Measurements from ENCODE around the gene FDXACB1. TPM values are rescaled to one million over a fixed set of nuclear protein-coding genes. Genes with fewer than 3 reads are reported as not detected.

The FDXACB1 gene
- total and polyA plus RNA-seq, 2 donors (not counting 3 experiments of a cell fraction or from before 2014, with no cell fraction given), result 1.1 to 1.4 TPM

DNA sequence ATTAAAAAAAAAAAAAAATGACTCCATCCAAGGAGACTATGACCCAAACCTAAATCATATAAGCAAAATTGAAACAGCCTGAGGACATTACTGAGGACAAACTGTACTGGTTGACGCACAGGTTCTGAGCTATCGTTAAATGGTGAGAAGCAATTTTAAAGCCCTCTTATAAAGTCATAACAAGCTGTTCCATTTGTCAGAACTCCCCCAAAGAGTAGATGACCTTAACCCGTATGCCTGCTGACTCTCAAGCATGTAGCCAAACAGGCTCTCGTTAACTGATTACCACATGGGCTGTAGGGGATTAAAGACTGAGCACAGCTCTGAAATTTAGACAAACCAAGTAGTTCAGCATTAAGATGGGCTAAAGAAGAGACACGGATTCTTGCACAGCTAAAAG lies 30.4 kb upstream of the FDXACB1 start:
- Histone ChIP-seq H3K4me1 (ENCODE audit: control insufficient read depth, extremely low read depth, insufficient read depth, low read length) (peaks cover 4% of the 10 kb centered on the region), H3K9ac (replicated peaks; ENCODE audit: extremely low read depth, insufficient read depth, low read length) (no peak overlapping the region), H3K27me3 (ENCODE audit: control insufficient read depth in 2 of 2, insufficient read depth in 2 of 2, low read length in 2 of 2) (peaks cover 2 to 9% of the 10 kb centered on the region in 2 experiments), H3K4me3 (replicated peaks in 1 of 3; ENCODE audit: insufficient read depth in 1 of 3, low read depth in 1 of 3, low read length in 3 of 3) (no peak overlapping the region), H2AFZ (ENCODE audit: low read depth, low read length) (no peak overlapping the region), H3K9me3 (replicated peaks; ENCODE audit: control insufficient read depth, insufficient read depth, low read length) (no peaks in the 10 kb centered on the region), H3K9me1 (replicated peaks; ENCODE audit: control insufficient read depth, extremely low read depth, insufficient read depth, low read length) (no peaks in the 10 kb centered on the region), H3K4me2 (ENCODE audit: insufficient read depth, low read length) (no peak overlapping the region), H3K27ac (ENCODE audit: insufficient read depth, low read depth, low read length) (no peak overlapping the region), H3K79me2 (ENCODE audit: control insufficient read depth, insufficient read depth, low read length) (no peaks in the 10 kb centered on the region), H3K36me3 (ENCODE audit: control insufficient read depth in 2 of 2, extremely low read depth in 1 of 2, insufficient read depth in 2 of 2, low read length in 2 of 2) (no peaks in the 10 kb centered on the region), H4K20me1 (replicated peaks; ENCODE audit: control insufficient read depth, extremely low read depth, insufficient read depth, low read length) (no peaks in the 10 kb centered on the region)
- FAIRE-seq (no peak), DNase-seq (ENCODE audit: low read depth, low spot score) (no peak)
- no TSS peak for BruUV-seq (replicated peaks)
- POLR2A ChIA-PET, result no interaction called here
- no peak for TF ChIP-seq GATA2 (IDR thresholded peaks at IDR 0.05; ENCODE audit: insufficient read depth, insufficient read length, low read depth, low read length)
- TF ChIP-seq, protein P1, sequence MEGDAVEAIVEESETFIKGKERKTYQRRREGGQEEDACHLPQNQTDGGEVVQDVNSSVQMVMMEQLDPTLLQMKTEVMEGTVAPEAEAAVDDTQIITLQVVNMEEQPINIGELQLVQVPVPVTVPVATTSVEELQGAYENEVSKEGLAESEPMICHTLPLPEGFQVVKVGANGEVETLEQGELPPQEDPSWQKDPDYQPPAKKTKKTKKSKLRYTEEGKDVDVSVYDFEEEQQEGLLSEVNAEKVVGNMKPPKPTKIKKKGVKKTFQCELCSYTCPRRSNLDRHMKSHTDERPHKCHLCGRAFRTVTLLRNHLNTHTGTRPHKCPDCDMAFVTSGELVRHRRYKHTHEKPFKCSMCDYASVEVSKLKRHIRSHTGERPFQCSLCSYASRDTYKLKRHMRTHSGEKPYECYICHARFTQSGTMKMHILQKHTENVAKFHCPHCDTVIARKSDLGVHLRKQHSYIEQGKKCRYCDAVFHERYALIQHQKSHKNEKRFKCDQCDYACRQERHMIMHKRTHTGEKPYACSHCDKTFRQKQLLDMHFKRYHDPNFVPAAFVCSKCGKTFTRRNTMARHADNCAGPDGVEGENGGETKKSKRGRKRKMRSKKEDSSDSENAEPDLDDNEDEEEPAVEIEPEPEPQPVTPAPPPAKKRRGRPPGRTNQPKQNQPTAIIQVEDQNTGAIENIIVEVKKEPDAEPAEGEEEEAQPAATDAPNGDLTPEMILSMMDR (IDR thresholded peaks at IDR 0.05; ENCODE audit: extremely low read depth in 1 of 2, insufficient read depth in 1 of 2, low read depth in 1 of 2, low read length in 2 of 2), result no peak
- TF ChIP-seq MYC (IDR thresholded peaks at IDR 0.05; ENCODE audit: low read depth, low read length), result no peak
- dilution Hi-C loops (cut with MboI; ENCODE audit: extremely low pct_ligation_motif_present, low sequenced_read_pairs) (no loop called here), intact Hi-C loops (cut with micrococcal nuclease) (no loop called here)
- CTCF ChIA-PET, result no interaction called here

DNA sequence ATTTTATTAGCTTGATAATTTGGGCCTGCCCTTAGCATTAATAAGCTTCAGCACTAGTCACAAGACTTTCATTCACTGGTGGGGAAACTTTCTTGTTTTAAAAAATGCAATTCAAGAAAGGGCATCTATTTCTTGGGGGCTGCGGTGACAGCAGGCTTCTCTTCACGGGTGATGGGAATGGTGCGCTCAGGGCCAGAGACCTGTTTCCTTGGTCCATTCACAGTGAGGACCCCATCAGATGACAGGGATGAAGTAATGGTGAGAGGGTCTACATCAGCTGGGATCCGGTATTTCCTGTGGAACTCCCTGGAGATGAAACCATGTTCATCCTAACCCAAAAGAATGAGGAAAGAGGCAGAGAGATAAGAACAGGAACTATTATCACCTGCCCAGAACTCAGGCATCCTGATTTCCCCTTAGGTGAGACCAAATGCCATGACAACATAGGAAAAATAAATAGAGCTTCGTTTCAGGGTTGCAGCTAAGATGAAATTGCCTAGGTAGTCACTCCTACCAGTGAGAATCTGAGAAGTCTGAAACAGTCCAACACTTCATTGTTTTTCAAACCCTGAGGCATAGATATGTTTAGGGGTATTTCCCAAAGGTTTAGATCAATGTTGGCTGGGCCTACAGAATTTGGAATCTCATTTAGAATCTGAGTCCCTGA lies 29.8 kb upstream of the FDXACB1 start:
- no peak overlapping the region for H3K4me2 ChIP-seq (ENCODE audit: insufficient read depth, low read length)
- no peak overlapping the region for H3K9ac ChIP-seq (replicated peaks; ENCODE audit: extremely low read depth, insufficient read depth, low read length)
- no peak overlapping the region for H2AFZ ChIP-seq (ENCODE audit: low read depth, low read length)
- no peaks in the 10 kb centered on the region for H4K20me1 ChIP-seq (replicated peaks; ENCODE audit: control insufficient read depth, extremely low read depth, insufficient read depth, low read length)
- TF ChIP-seq FOS (IDR thresholded peaks at IDR 0.05; ENCODE audit: borderline replicate concordance, insufficient read depth, low read length), result no peak
- TF ChIP-seq EZH2 (IDR thresholded peaks at IDR 0.05; ENCODE audit: borderline replicate concordance, low read depth, low read length, severe bottlenecking), result no peak
- dilution Hi-C loops (cut with MboI; ENCODE audit: extremely low pct_ligation_motif_present, low sequenced_read_pairs), result no loop called here
- H3K79me2 ChIP-seq (ENCODE audit: control insufficient read depth, insufficient read depth, low read length), result no peaks in the 10 kb centered on the region
- H3K4me1 ChIP-seq (ENCODE audit: control insufficient read depth, extremely low read depth, insufficient read depth, low read length), result no peaks in the 10 kb centered on the region
- intact Hi-C loops (cut with micrococcal nuclease), result no loop called here
- DNase-seq (ENCODE audit: low read depth, low spot score) (no peak), FAIRE-seq (no peak)
- BruUV-seq (replicated peaks), result no TSS peak
- H3K27ac ChIP-seq (ENCODE audit: insufficient read depth, low read depth, low read length), result no peak overlapping the region
- no peak overlapping the region for H3K4me3 ChIP-seq (replicated peaks in 1 of 3; ENCODE audit: insufficient read depth in 1 of 3, low read depth in 1 of 3, low read length in 3 of 3)
- ChIA-PET POLR2A (no interaction called here), CTCF (interaction anchor here (1.2 to 1.4 kb wide), 2 partner anchors 10 to 38 kb away, joined by 3 read pairs; partner anchors contain the start of gene C11orf52)
- H3K9me3 ChIP-seq (replicated peaks; ENCODE audit: control insufficient read depth, insufficient read depth, low read length), result no peaks in the 10 kb centered on the region
- no peaks in the 10 kb centered on the region for H3K36me3 ChIP-seq (ENCODE audit: control insufficient read depth in 2 of 2, extremely low read depth in 1 of 2, insufficient read depth in 2 of 2, low read length in 2 of 2)
- H3K9me1 ChIP-seq (replicated peaks; ENCODE audit: control insufficient read depth, extremely low read depth, insufficient read depth, low read length), result no peaks in the 10 kb centered on the region
- H3K27me3 ChIP-seq (ENCODE audit: control insufficient read depth in 2 of 2, insufficient read depth in 2 of 2, low read length in 2 of 2), result peaks cover 2 to 9% of the 10 kb centered on the region in 2 experiments

Data from endothelial cell of umbilical vein (primary cell).